PFSK-1 (cell line): ENCODE measurements around the gene MAGI1.

Source experiments
- POLR2AphosphoS5 ChIP-seq: IDR thresholded peaks from 2 replicates; pipeline ENCODE4 v1.6.1; 2012; ENCODE audit warnings: low read depth, mild to moderate bottlenecking, control low read depth, low read length, moderate library complexity
- SIN3A ChIP-seq: IDR thresholded peaks from 2 replicates; pipeline ENCODE4 v1.6.1; 2012; ENCODE audit warnings: mild to moderate bottlenecking, low read length, moderate library complexity, borderline replicate concordance; ENCODE audit not compliant: insufficient read depth
- TF ChIP-seq, protein P1 (sequence below), 2 experiments: IDR thresholded peaks; 2 replicates each; pipeline versions ENCODE4 v1.6.1 to v1.8.0; 2011 to 2012; ENCODE audit warnings: low read depth in 2 of 2, low read length in 2 of 2, control low read depth in 1 of 2, inconsistent platforms in 1 of 2, mild to moderate bottlenecking in 1 of 2, moderate library complexity in 1 of 2; ENCODE audit not compliant: insufficient read depth in 1 of 2

DNA sequence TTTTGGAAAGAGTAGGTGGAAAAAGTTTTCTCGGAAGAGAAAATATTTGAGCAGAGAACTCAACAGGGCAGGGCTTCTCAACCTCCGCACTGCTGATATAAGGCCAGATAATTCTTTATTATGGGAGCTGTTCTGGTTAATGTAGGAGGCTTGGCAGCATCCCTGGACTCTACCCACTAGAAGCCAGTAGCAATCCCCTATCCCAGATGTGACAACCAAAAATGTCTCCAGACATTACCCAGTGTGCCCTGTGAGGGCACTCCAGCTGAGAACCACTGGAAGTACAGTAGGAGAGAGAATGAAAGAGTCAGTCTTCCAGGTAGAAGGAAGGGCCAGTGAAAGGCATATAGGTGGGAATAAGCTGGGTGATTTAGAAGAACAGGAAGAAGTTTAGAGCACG, 703.1 kb downstream of the MAGI1 start:
- no peak for TF ChIP-seq SIN3A
- no peak for TF ChIP-seq POLR2AphosphoS5
- TF ChIP-seq, protein P1, sequence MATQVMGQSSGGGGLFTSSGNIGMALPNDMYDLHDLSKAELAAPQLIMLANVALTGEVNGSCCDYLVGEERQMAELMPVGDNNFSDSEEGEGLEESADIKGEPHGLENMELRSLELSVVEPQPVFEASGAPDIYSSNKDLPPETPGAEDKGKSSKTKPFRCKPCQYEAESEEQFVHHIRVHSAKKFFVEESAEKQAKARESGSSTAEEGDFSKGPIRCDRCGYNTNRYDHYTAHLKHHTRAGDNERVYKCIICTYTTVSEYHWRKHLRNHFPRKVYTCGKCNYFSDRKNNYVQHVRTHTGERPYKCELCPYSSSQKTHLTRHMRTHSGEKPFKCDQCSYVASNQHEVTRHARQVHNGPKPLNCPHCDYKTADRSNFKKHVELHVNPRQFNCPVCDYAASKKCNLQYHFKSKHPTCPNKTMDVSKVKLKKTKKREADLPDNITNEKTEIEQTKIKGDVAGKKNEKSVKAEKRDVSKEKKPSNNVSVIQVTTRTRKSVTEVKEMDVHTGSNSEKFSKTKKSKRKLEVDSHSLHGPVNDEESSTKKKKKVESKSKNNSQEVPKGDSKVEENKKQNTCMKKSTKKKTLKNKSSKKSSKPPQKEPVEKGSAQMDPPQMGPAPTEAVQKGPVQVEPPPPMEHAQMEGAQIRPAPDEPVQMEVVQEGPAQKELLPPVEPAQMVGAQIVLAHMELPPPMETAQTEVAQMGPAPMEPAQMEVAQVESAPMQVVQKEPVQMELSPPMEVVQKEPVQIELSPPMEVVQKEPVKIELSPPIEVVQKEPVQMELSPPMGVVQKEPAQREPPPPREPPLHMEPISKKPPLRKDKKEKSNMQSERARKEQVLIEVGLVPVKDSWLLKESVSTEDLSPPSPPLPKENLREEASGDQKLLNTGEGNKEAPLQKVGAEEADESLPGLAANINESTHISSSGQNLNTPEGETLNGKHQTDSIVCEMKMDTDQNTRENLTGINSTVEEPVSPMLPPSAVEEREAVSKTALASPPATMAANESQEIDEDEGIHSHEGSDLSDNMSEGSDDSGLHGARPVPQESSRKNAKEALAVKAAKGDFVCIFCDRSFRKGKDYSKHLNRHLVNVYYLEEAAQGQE (IDR thresholded peaks at IDR 0.05; ENCODE audit: insufficient read depth in 1 of 2, low read depth in 2 of 2, low read length in 2 of 2), result no peak
